Liver (tissue), 9 donors: ENCODE results near the gene CNIH2. TPM values are rescaled to one million over a fixed set of nuclear protein-coding genes. Genes with fewer than 3 reads are reported as not detected.
A peak's percentile ranks its signal among the peaks of the same experiment; 100 is the strongest.

ENCODE experiments used
- DNase-seq: peaks from one replicate; pipeline ENCODE4 v3.0.0-alpha.2; 2017; ENCODE audit warnings: low spot score
- H3K27ac ChIP-seq, 2 donors: one replicate each; pipeline ENCODE4 v1.7.0; 2013; ENCODE audit warnings: inconsistent platforms in 2 of 2, low read length in 2 of 2, control low read depth in 1 of 2, low read depth in 1 of 2, mild to moderate bottlenecking in 1 of 2
- H3K27me3 ChIP-seq, 4 donors: one replicate each; pipeline versions ENCODE4 v1.6.1 to v1.7.0; 2013; ENCODE audit warnings: low read length in 3 of 4, inconsistent platforms in 1 of 4, mild to moderate bottlenecking in 1 of 4, moderate library complexity in 1 of 4; ENCODE audit not compliant: control insufficient read depth in 4 of 4, insufficient read depth in 4 of 4
- H3K36me3 ChIP-seq, 4 donors: one replicate each; pipeline versions ENCODE4 v1.6.1 to v1.7.0; 2013; ENCODE audit warnings: low read length in 3 of 4, mild to moderate bottlenecking in 3 of 4, low read depth in 1 of 4, moderate library complexity in 1 of 4; ENCODE audit not compliant: control insufficient read depth in 4 of 4, insufficient read depth in 3 of 4
- H3K4me1 ChIP-seq, 4 donors: one replicate each; pipeline versions ENCODE4 v1.6.1 to v1.7.0; 2013; ENCODE audit warnings: low read length in 3 of 4, mild to moderate bottlenecking in 3 of 4, moderate library complexity in 1 of 4; ENCODE audit not compliant: control insufficient read depth in 4 of 4, insufficient read depth in 4 of 4
- H3K4me3 ChIP-seq, 3 donors: one replicate each; pipeline versions ENCODE4 v1.6.1 to v1.7.0; 2013; ENCODE audit warnings: low read length in 3 of 3, control low read depth in 1 of 3, low read depth in 1 of 3, mild to moderate bottlenecking in 1 of 3
- H3K9ac ChIP-seq, 2 donors: one replicate each; pipeline ENCODE4 v1.7.0; 2013; ENCODE audit warnings: low read length in 2 of 2, mild to moderate bottlenecking in 2 of 2, moderate library complexity in 2 of 2, control low read depth in 1 of 2, low read depth in 1 of 2
- H3K9me3 ChIP-seq, 4 donors: one replicate each; pipeline versions ENCODE4 v1.6.1 to v1.7.0; 2013; ENCODE audit warnings: low read length in 3 of 4; ENCODE audit not compliant: control insufficient read depth in 4 of 4
- EGR1 ChIP-seq, 2 donors: IDR thresholded peaks; 2 replicates each; pipeline ENCODE4 v1.6.1; 2016 to 2018; ENCODE audit warnings: antibody characterized with exemption in 2 of 2, low read depth in 2 of 2
- FOXA1 ChIP-seq: IDR thresholded peaks from 2 replicates; pipeline ENCODE4 v1.6.1; 2016; ENCODE audit warnings: antibody characterized with exemption
- FOXA2 ChIP-seq: IDR thresholded peaks from 2 replicates; pipeline ENCODE4 v1.6.1; 2016; ENCODE audit warnings: antibody characterized with exemption
- GABPA ChIP-seq, 2 donors: IDR thresholded peaks in 1 of 2; conservative IDR thresholded peaks in 1 of 2; 2 replicates each; pipeline ENCODE4 v1.6.1; 2016; ENCODE audit warnings: antibody characterized with exemption in 2 of 2, mild to moderate bottlenecking in 1 of 2, moderate library complexity in 1 of 2
- HNF4A ChIP-seq, 2 donors: conservative IDR thresholded peaks; 2 replicates each; pipeline ENCODE4 v1.6.1; 2016; ENCODE audit warnings: antibody characterized with exemption in 2 of 2, mild to moderate bottlenecking in 2 of 2
- HNF4G ChIP-seq: IDR thresholded peaks from 2 replicates; pipeline ENCODE4 v1.6.1; 2016; ENCODE audit warnings: antibody characterized with exemption
- JUND ChIP-seq, 2 donors: IDR thresholded peaks; 2 replicates each; pipeline ENCODE4 v1.6.1; 2016; ENCODE audit warnings: antibody characterized with exemption in 2 of 2
- NR2F2 ChIP-seq: IDR thresholded peaks from 2 replicates; pipeline ENCODE4 v1.6.1; 2016; ENCODE audit warnings: antibody characterized with exemption
- RAD21 ChIP-seq, 2 donors: IDR thresholded peaks; 2 replicates each; pipeline ENCODE4 v1.6.1; 2016; ENCODE audit warnings: antibody characterized with exemption in 2 of 2, mild to moderate bottlenecking in 2 of 2
- RXRA ChIP-seq, 2 donors: IDR thresholded peaks; 2 replicates each; pipeline ENCODE4 v1.6.1; 2017 to 2018; ENCODE audit warnings: antibody characterized with exemption in 2 of 2, mild to moderate bottlenecking in 1 of 2
- SP1 ChIP-seq: IDR thresholded peaks from 2 replicates; pipeline ENCODE4 v1.6.1; 2018; ENCODE audit warnings: antibody characterized with exemption, mild to moderate bottlenecking
- YY1 ChIP-seq: IDR thresholded peaks from 2 replicates; pipeline ENCODE4 v1.6.1; 2016; ENCODE audit warnings: antibody characterized with exemption, mild to moderate bottlenecking
- WGBS: extraction: QIAGEN DNeasy Blood & Tissue Kit; methylation state at CpG from one replicate; pipeline ENCODE4 v1.1.7; 2013; 5-methylcytosine and 5-hydroxymethylcytosine counted together
- polyA plus RNA-seq, 2 donors: library from polyadenylated mRNA; stranded (reverse) in 1 of 2; unstranded in 1 of 2; fragments of 200-250 nt in 1 of 2; fragments of >200 nt in 1 of 2; fragmentation: Nextera tagmentation in 1 of 2; extraction: Ambion mirVana in 1 of 2; gene quantifications; one replicate each; pipeline versions ENCODE4 v1.2.1 to v1.2.3, GENCODE V29; 2013 to 2015
- total RNA-seq, 2 donors: library from RNA; depleted of rRNA; stranded (reverse); fragments of >200 nt; gene quantifications; one replicate each; pipeline ENCODE4 v1.2.3, GENCODE V29; 2014
- TF ChIP-seq, protein P1 (sequence below): IDR thresholded peaks from 2 replicates; pipeline ENCODE4 v1.6.1; 2016; ENCODE audit warnings: antibody characterized with exemption, mild to moderate bottlenecking
- TF ChIP-seq, protein P2 (sequence below): fragments of 150-350 bp; IDR thresholded peaks from 2 replicates; pipeline ENCODE4 v1.5.1; 2017; ENCODE audit warnings: improper control_type of control experiment, low read depth, low read length; ENCODE audit not compliant: missing input control
- TF ChIP-seq, protein P3 (sequence below): IDR thresholded peaks from 2 replicates; pipeline ENCODE4 v1.6.1; 2016; ENCODE audit warnings: antibody characterized with exemption
- donor health status: healthy.
- donor health status: healthy.
- donor health status: healthy.
- donor health status: healthy.
- donor health status: healthy.

CNIH2 gene
- total and polyA plus RNA-seq, 4 donors, result 0.07 TPM; not detected in 3

DNA sequence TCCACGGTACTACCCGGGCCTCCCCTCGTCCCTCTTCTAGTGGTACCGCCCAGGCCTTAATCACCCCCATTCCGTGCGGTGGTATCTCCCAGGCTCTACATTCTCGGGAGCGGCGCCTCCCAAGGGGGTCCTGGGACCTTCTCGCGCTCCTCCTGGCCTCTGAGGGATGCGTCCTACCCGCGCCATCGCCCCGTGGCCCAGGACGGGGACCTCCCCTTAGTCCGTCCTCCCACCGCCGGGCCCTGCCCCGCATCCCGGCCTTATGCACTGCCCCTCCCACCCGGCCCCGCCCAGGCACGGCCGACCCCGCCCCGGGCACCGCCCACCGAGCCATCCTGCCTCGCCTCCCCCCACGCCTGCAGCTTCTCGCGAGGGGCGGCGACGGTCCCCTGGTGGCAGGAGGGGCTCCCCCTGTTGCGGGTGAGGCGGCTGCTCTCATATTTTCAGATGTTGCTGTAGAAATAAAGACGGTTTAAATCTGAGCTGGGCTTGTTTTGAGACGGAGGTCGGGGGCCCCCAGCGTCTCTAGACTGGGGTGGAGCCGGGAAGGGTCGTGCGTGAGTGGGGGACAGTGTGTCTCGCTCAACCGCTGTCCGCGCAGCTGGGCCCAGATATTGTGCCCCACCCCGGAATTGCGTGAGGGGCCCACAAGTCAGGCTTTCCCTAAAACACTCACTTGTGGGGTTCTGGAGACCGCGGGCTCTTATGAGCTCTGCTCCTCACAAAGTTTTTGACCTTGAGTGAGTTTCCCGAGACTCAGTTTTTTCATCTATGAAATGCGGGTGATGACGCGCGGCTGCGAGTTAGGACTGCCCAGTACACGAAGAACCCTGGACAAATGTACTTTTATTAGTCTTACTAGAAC lies 10.4 kb upstream of the CNIH2 start:
- peak overlapping the region; percentile 91 to 92 for H3K27ac ChIP-seq
- peak overlapping the region; percentile 57 to 65 (median 59) for H3K4me3 ChIP-seq
- no peaks in the 10 kb centered on the region for H3K27me3 ChIP-seq
- peaks cover under 1 to 12% (median 9%) of the 10 kb centered on the region in 4 donors for H3K36me3 ChIP-seq
- peaks cover 4 to 23% (median 17%) of the 10 kb centered on the region in 4 donors for H3K4me1 ChIP-seq
- 3% methylated on average over 61 of the region's 61 CpGs for WGBS
- peak; percentile 96 for DNase-seq
- TF ChIP-seq, protein P1, sequence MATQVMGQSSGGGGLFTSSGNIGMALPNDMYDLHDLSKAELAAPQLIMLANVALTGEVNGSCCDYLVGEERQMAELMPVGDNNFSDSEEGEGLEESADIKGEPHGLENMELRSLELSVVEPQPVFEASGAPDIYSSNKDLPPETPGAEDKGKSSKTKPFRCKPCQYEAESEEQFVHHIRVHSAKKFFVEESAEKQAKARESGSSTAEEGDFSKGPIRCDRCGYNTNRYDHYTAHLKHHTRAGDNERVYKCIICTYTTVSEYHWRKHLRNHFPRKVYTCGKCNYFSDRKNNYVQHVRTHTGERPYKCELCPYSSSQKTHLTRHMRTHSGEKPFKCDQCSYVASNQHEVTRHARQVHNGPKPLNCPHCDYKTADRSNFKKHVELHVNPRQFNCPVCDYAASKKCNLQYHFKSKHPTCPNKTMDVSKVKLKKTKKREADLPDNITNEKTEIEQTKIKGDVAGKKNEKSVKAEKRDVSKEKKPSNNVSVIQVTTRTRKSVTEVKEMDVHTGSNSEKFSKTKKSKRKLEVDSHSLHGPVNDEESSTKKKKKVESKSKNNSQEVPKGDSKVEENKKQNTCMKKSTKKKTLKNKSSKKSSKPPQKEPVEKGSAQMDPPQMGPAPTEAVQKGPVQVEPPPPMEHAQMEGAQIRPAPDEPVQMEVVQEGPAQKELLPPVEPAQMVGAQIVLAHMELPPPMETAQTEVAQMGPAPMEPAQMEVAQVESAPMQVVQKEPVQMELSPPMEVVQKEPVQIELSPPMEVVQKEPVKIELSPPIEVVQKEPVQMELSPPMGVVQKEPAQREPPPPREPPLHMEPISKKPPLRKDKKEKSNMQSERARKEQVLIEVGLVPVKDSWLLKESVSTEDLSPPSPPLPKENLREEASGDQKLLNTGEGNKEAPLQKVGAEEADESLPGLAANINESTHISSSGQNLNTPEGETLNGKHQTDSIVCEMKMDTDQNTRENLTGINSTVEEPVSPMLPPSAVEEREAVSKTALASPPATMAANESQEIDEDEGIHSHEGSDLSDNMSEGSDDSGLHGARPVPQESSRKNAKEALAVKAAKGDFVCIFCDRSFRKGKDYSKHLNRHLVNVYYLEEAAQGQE, result no peak
- no peak for TF ChIP-seq GABPA (IDR thresholded peaks at IDR 0.05 in 1 of 2, conservative IDR thresholded peaks at IDR 0.05 in 1 of 2)
- no peak for TF ChIP-seq EGR1 (IDR thresholded peaks at IDR 0.05; ENCODE audit: low read depth in 2 of 2)
- peak in 1 of 2 donors; percentile 47 for TF ChIP-seq JUND (IDR thresholded peaks at IDR 0.05)
- no peak for TF ChIP-seq YY1
- TF ChIP-seq, protein P2, sequence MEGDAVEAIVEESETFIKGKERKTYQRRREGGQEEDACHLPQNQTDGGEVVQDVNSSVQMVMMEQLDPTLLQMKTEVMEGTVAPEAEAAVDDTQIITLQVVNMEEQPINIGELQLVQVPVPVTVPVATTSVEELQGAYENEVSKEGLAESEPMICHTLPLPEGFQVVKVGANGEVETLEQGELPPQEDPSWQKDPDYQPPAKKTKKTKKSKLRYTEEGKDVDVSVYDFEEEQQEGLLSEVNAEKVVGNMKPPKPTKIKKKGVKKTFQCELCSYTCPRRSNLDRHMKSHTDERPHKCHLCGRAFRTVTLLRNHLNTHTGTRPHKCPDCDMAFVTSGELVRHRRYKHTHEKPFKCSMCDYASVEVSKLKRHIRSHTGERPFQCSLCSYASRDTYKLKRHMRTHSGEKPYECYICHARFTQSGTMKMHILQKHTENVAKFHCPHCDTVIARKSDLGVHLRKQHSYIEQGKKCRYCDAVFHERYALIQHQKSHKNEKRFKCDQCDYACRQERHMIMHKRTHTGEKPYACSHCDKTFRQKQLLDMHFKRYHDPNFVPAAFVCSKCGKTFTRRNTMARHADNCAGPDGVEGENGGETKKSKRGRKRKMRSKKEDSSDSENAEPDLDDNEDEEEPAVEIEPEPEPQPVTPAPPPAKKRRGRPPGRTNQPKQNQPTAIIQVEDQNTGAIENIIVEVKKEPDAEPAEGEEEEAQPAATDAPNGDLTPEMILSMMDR, result peak; percentile 6
- peak; percentile 14 for TF ChIP-seq NR2F2
- TF ChIP-seq HNF4G, result no peak
- TF ChIP-seq SP1, result peak; percentile 16
- TF ChIP-seq HNF4A (conservative IDR thresholded peaks at IDR 0.05), result no peak
- TF ChIP-seq, protein P3, sequence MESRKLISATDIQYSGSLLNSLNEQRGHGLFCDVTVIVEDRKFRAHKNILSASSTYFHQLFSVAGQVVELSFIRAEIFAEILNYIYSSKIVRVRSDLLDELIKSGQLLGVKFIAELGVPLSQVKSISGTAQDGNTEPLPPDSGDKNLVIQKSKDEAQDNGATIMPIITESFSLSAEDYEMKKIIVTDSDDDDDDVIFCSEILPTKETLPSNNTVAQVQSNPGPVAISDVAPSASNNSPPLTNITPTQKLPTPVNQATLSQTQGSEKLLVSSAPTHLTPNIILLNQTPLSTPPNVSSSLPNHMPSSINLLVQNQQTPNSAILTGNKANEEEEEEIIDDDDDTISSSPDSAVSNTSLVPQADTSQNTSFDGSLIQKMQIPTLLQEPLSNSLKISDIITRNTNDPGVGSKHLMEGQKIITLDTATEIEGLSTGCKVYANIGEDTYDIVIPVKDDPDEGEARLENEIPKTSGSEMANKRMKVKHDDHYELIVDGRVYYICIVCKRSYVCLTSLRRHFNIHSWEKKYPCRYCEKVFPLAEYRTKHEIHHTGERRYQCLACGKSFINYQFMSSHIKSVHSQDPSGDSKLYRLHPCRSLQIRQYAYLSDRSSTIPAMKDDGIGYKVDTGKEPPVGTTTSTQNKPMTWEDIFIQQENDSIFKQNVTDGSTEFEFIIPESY, result no peak
- TF ChIP-seq RAD21 (IDR thresholded peaks at IDR 0.05), result no peak
- H3K9ac ChIP-seq, result peak overlapping the region; percentile 68 to 73
- H3K9me3 ChIP-seq, result no peaks in the 10 kb centered on the region

DNA sequence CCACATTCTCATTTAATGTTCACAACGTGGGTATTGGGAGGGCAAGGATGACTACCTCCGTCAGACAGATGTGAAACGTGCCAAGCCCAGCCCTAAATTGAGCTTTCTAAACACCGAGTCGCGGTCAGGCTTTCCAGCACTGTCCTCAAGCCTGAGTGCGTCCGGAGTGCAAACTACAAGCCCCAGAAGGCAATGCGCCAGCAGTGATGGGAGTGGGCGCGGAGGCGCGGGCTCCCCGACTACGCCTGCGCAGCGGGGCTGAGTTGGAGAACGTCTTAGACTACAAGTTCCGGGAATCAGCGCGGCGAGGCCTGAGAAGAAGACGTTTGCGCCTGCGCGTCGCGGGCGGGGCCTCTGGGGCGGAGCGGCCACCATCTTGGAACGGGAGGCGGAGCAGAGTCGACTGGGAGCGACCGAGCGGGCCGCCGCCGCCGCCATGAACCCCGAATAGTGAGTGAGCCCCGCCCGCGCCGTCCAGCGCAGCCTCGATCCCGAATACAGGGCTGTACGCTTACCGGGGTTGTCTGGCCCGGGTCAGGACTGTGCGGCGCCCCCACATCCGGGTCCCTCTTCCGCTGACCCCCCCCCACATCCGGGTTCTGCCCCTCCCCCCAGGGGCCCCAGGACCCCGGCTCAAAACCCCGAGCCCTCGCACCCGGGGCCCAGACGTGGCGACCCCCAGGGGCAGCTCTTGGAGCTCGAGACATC lies 9.6 kb upstream of the CNIH2 start, which contains the start of gene RAB1B:
RAB1B (plus strand) TSS at position 396 of the 708 bp plus-strand sequence; CDS start at position 437, 41 bp downstream.
- Histone ChIP-seq H3K4me1 (peaks cover 4 to 23% (median 17%) of the 10 kb centered on the region in 4 donors), H3K4me3 (peak within 1 kb of the TSS; percentile 82 to 94 (median 93))
- WGBS, result under 1% methylated on average over 64 of the region's 64 CpGs
- TF ChIP-seq SP1 (peak; percentile 65), YY1 (peak; percentile 98), RXRA (IDR thresholded peaks at IDR 0.05) (peak; percentile 36 to 52), FOXA2 (no peak), HNF4A (conservative IDR thresholded peaks at IDR 0.05) (peak; percentile 25 to 30), HNF4G (no peak), EGR1 (IDR thresholded peaks at IDR 0.05; ENCODE audit: low read depth in 2 of 2) (peak; percentile 28 to 29), FOXA1 (no peak)
- TF ChIP-seq, protein P2, result no peak
- TF ChIP-seq, protein P1, result peak; percentile 5

More for the DNA sequence above, 9.6 kb upstream of the CNIH2 start, which contains the start of gene RAB1B:
- no peaks in the 10 kb centered on the region for H3K9me3 ChIP-seq
- peak within 1 kb of the TSS; percentile 90 to 92 for H3K9ac ChIP-seq
- no peaks in the 10 kb centered on the region for H3K27me3 ChIP-seq
- DNase-seq, result peak; percentile 99
- H3K27ac ChIP-seq, result peak within 1 kb of the TSS; percentile 91 to 92
- H3K36me3 ChIP-seq, result peaks cover 1 to 20% (median 17%) of the 10 kb centered on the region in 4 donors
